Measurements from ENCODE around the gene HEG1. TPM values are rescaled to one million over a fixed set of nuclear protein-coding genes. Genes with fewer than 3 reads are reported as not detected.

HEG1 gene
- 6.5 to 11.3 TPM (median 9.1 TPM) in 5 replicates for total RNA-seq (2022; extraction: Qiagen RNA extraction)

GRCh38 chr3:125055913-125056745 lies at the start of gene HEG1:
Gene HEG1 (minus strand): TSS chr3:125055997. CDS start chr3:125055890, 107 bp downstream.

GRCh38 chr3:124934577-124934976 lies 121.2 kb downstream of the HEG1 start, which contains the start of gene MUC13:
Gene MUC13 (minus strand): TSS chr3:124934751. CDS start chr3:124934712, 39 bp downstream.

Other genes with a start within 250 kb of the HEG1 start
- gene ITGB5, start 168.6 kb downstream of the HEG1 start, total RNA-seq (2022; extraction: Qiagen RNA extraction): 400 to 466 TPM (median 456 TPM) in 5 replicates
- gene MUC13, start 121.2 kb downstream of the HEG1 start, total RNA-seq (2022; extraction: Qiagen RNA extraction): 6.6 to 8.9 TPM (median 7.8 TPM) in 5 replicates
- 0.98 to 1.3 TPM (median 1.2 TPM) in 5 replicates for gene SLC12A8, start 156.8 kb upstream of the HEG1 start, total RNA-seq (2022; extraction: Qiagen RNA extraction)